ENCODE results near the gene SIK3. TPM values are rescaled to one million over a fixed set of nuclear protein-coding genes. Genes with fewer than 3 reads are reported as not detected.

The SIK3 gene
- polyA plus RNA-seq, 1 of the 3 experiments (the other 2 are of a cell fraction) = 5.1 TPM

- Histone ChIP-seq H3K36me3 (replicated peaks in 1 of 2; ENCODE audit: control insufficient read depth in 1 of 2, insufficient read depth in 2 of 2, low read length in 1 of 2) (no peaks in the 10 kb centered on the region), H2AFZ (ENCODE audit: low read depth) (no peak overlapping the region), H3K79me2 (ENCODE audit: insufficient read depth) (no peaks in the 10 kb centered on the region), H4K20me1 (ENCODE audit: insufficient read depth) (no peaks in the 10 kb centered on the region), H3K4me1 (ENCODE audit: control insufficient read depth in 1 of 2, insufficient read depth in 2 of 2, low read depth in 1 of 2, low read length in 1 of 2) (no peaks in the 10 kb centered on the region), H3K9ac (no peak overlapping the region), H3K9me3 (no peaks in the 10 kb centered on the region), H3K27me3 (ENCODE audit: insufficient read depth) (no peaks in the 10 kb centered on the region), H3K4me2 (no peak overlapping the region), H3F3A (replicated peaks; ENCODE audit: insufficient read depth) (no peaks in the 10 kb centered on the region), H3K9me2 (no peaks in the 10 kb centered on the region), H3K27ac (ENCODE audit: low read depth in 2 of 2, low read length in 1 of 2) (no peak overlapping the region), H3K4me3 (ENCODE audit: low read depth in 2 of 2, low read length in 1 of 2) (no peak overlapping the region)
- WGBS (ENCODE audit: low lambda C conversion rate) = 75% methylated on average over 14 of the region's 14 CpGs
- no peak for DNase-seq
- ChIA-PET CTCF (no interaction called here), POLR2A (no interaction called here)
- TF ChIP-seq TCF12 (IDR thresholded peaks at IDR 0.05) = no peak
- TF ChIP-seq YY1 (IDR thresholded peaks at IDR 0.05; ENCODE audit: low read depth) = no peak
- no peak for TF ChIP-seq TEAD4 (IDR thresholded peaks at IDR 0.05; ENCODE audit: borderline replicate concordance, insufficient read depth)
- no peak for TF ChIP-seq JUND (IDR thresholded peaks at IDR 0.05)
- no peak for TF ChIP-seq POLR2AphosphoS5 (IDR thresholded peaks at IDR 0.05; ENCODE audit: low read depth, low read length)
- TF ChIP-seq RCOR1 (IDR thresholded peaks at IDR 0.05; ENCODE audit: low read length) = no peak
- no peak for TF ChIP-seq EZH2phosphoT487 (IDR thresholded peaks at IDR 0.05; ENCODE audit: borderline replicate concordance, low read depth)
- TF ChIP-seq, protein P1, sequence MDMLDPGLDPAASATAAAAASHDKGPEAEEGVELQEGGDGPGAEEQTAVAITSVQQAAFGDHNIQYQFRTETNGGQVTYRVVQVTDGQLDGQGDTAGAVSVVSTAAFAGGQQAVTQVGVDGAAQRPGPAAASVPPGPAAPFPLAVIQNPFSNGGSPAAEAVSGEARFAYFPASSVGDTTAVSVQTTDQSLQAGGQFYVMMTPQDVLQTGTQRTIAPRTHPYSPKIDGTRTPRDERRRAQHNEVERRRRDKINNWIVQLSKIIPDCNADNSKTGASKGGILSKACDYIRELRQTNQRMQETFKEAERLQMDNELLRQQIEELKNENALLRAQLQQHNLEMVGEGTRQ (IDR thresholded peaks at IDR 0.05; ENCODE audit: borderline replicate concordance, low read depth, low read length) = no peak
Measured at GRCh38 chr11:116808262-116809175, 289.7 kb downstream of the SIK3 start.

DNA sequence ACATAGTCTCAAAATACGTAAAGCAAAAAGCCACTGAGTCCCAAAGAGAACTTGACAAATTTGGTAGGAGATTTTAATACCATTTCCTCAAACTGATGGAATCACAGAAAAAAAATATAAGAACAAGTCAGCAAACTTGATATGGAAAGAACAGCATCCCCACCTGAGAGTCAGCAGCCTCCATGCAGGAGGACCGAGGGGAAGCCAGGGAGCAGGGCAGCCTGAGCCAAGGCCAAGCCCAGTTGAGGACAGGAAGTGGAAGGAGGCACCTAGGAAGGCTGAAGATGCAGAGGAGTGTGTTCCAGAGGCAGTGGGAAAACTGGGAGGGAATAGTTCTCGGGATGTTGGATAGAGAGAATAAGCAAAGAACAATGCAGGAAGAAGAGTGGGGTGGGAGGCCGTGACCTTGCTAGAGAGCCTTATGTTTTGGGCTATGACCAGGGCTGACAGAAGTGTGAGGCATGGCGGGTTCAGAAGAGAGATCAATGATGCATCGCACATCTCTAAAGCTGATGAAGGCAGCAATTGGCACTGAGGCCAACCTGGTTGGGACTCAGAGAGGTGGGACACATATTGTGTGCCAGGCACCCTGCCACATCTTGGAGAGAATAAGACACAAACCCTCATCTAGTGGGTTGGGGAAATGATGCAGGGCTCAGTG lies 290.5 kb downstream of the SIK3 start:
- Histone ChIP-seq H3K9ac (no peak overlapping the region), H3F3A (replicated peaks; ENCODE audit: insufficient read depth) (no peaks in the 10 kb centered on the region), H3K4me1 (ENCODE audit: control insufficient read depth in 1 of 2, insufficient read depth in 2 of 2, low read depth in 1 of 2, low read length in 1 of 2) (no peaks in the 10 kb centered on the region), H3K27me3 (ENCODE audit: insufficient read depth) (no peaks in the 10 kb centered on the region), H3K27ac (ENCODE audit: low read depth in 2 of 2, low read length in 1 of 2) (no peak overlapping the region), H4K20me1 (ENCODE audit: insufficient read depth) (no peaks in the 10 kb centered on the region), H3K9me2 (no peaks in the 10 kb centered on the region), H3K4me3 (ENCODE audit: low read depth in 2 of 2, low read length in 1 of 2) (no peak overlapping the region), H3K36me3 (replicated peaks in 1 of 2; ENCODE audit: control insufficient read depth in 1 of 2, insufficient read depth in 2 of 2, low read length in 1 of 2) (no peaks in the 10 kb centered on the region), H3K79me2 (ENCODE audit: insufficient read depth) (no peaks in the 10 kb centered on the region), H3K4me2 (no peak overlapping the region), H3K9me3 (no peaks in the 10 kb centered on the region), H2AFZ (ENCODE audit: low read depth) (no peak overlapping the region)
- ChIA-PET CTCF (no interaction called here), POLR2A (no interaction called here)
- DNase-seq = no peak
- no peak for TF ChIP-seq YY1 (IDR thresholded peaks at IDR 0.05; ENCODE audit: low read depth)
- TF ChIP-seq TAF1 (IDR thresholded peaks at IDR 0.05; ENCODE audit: borderline replicate concordance, low read depth, low read length) = no peak
- no peak for TF ChIP-seq TCF12 (IDR thresholded peaks at IDR 0.05)
- TF ChIP-seq CHD2 (IDR thresholded peaks at IDR 0.05; ENCODE audit: low read length, partially characterized antibody) = no peak
- no peak for TF ChIP-seq JUND (IDR thresholded peaks at IDR 0.05)
- no peak for TF ChIP-seq EZH2phosphoT487 (IDR thresholded peaks at IDR 0.05; ENCODE audit: borderline replicate concordance, low read depth)
- TF ChIP-seq PBX3 (IDR thresholded peaks at IDR 0.05) = no peak
- no peak for TF ChIP-seq MXI1 (IDR thresholded peaks at IDR 0.05; ENCODE audit: low read depth, low read length)
- TF ChIP-seq, protein P2, sequence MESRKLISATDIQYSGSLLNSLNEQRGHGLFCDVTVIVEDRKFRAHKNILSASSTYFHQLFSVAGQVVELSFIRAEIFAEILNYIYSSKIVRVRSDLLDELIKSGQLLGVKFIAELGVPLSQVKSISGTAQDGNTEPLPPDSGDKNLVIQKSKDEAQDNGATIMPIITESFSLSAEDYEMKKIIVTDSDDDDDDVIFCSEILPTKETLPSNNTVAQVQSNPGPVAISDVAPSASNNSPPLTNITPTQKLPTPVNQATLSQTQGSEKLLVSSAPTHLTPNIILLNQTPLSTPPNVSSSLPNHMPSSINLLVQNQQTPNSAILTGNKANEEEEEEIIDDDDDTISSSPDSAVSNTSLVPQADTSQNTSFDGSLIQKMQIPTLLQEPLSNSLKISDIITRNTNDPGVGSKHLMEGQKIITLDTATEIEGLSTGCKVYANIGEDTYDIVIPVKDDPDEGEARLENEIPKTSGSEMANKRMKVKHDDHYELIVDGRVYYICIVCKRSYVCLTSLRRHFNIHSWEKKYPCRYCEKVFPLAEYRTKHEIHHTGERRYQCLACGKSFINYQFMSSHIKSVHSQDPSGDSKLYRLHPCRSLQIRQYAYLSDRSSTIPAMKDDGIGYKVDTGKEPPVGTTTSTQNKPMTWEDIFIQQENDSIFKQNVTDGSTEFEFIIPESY (IDR thresholded peaks at IDR 0.05; ENCODE audit: borderline replicate concordance, low read depth) = no peak
- TF ChIP-seq TEAD4 (IDR thresholded peaks at IDR 0.05; ENCODE audit: borderline replicate concordance, insufficient read depth) = no peak
- no peak for TF ChIP-seq RXRA (IDR thresholded peaks at IDR 0.05; ENCODE audit: borderline replicate concordance, low read depth)
- 82% methylated on average over 6 of the region's 6 CpGs for WGBS (ENCODE audit: low lambda C conversion rate)
